GM23338 (cell line): ENCODE results near the gene SLC32A1. TPM values are rescaled to one million over a fixed set of nuclear protein-coding genes. Genes with fewer than 3 reads are reported as not detected.

Experiments
- ATAC-seq: fragments of 200-7000 bp; cut with Tn5 transposase; 3 replicates; pipeline ENCODE4 v1.9.1; 2020
- DNase-seq: peaks from one replicate; pipeline ENCODE4 v3.0.0-alpha.2; 2015; ENCODE audit warnings: low spot score
- H2AFZ ChIP-seq: fragments of 200-600 bp; sonication (generic); 2 replicates; pipeline ENCODE4 v1.8.0; 2016; ENCODE audit warnings: antibody characterized with exemption, mild to moderate bottlenecking, moderate library complexity
- H3F3A ChIP-seq: fragments of 200-600 bp; sonication (generic); replicated peaks from 2 replicates; pipeline ENCODE4 v1.8.0; 2017; ENCODE audit warnings: antibody characterized with exemption, mixed run types, low read depth
- H3K27ac ChIP-seq: fragments of 200-600 bp; sonication (generic); 2 replicates; pipeline ENCODE4 v1.6.1; 2016; ENCODE audit warnings: low read depth
- H3K27me3 ChIP-seq: fragments of 200-600 bp; sonication (generic); 2 replicates; pipeline ENCODE4 v1.8.0; 2016; ENCODE audit warnings: mild to moderate bottlenecking, mixed run types, moderate library complexity; ENCODE audit not compliant: insufficient read depth
- H3K36me3 ChIP-seq: fragments of 200-600 bp; sonication (generic); 2 replicates; pipeline ENCODE4 v1.8.0; 2016; ENCODE audit warnings: mild to moderate bottlenecking; ENCODE audit not compliant: insufficient read depth
- H3K4me1 ChIP-seq: fragments of 200-600 bp; sonication (generic); 2 replicates; pipeline ENCODE4 v1.8.0; 2016; ENCODE audit warnings: mild to moderate bottlenecking, moderate library complexity; ENCODE audit not compliant: insufficient read depth
- H3K4me2 ChIP-seq: fragments of 200-600 bp; sonication (generic); 2 replicates; pipeline ENCODE4 v1.7.1; 2017; ENCODE audit warnings: mixed run types
- H3K4me3 ChIP-seq: fragments of 200-600 bp; sonication (generic); 2 replicates; pipeline ENCODE4 v1.6.1; 2016; ENCODE audit warnings: mixed run types
- H3K79me2 ChIP-seq: fragments of 200-600 bp; sonication (generic); replicated peaks from 2 replicates; pipeline ENCODE4 v1.8.0; 2017; ENCODE audit warnings: mild to moderate bottlenecking; ENCODE audit not compliant: insufficient read depth
- H3K9me2 ChIP-seq: fragments of 200-600 bp; sonication (generic); 2 replicates; pipeline ENCODE4 v1.8.0; 2017; ENCODE audit not compliant: insufficient read depth
- H4K20me1 ChIP-seq: fragments of 200-600 bp; sonication (generic); replicated peaks from 2 replicates; pipeline ENCODE4 v1.8.0; 2017; ENCODE audit warnings: mild to moderate bottlenecking; ENCODE audit not compliant: insufficient read depth
- H3K27ac Mint-ChIP-seq: 2 replicates; pipeline ENCODE4 v1.8.0; 2020; ENCODE audit warnings: inconsistent platforms, mild to moderate bottlenecking, moderate library complexity, mixed read lengths
- H3K27me3 Mint-ChIP-seq: 3 replicates; pipeline ENCODE4 v1.8.0; 2022; ENCODE audit warnings: low read depth, mild to moderate bottlenecking, moderate library complexity, mixed read lengths, inconsistent platforms; ENCODE audit not compliant: insufficient read depth, poor library complexity
- H3K36me3 Mint-ChIP-seq: 3 replicates; pipeline ENCODE4 v1.8.0; 2021; ENCODE audit warnings: low read depth, mild to moderate bottlenecking, inconsistent platforms, moderate library complexity, mixed read lengths
- H3K4me1 Mint-ChIP-seq: 3 replicates; pipeline ENCODE4 v1.8.0; 2020; ENCODE audit warnings: mild to moderate bottlenecking, inconsistent platforms, mixed read lengths
- H3K4me3 Mint-ChIP-seq: 3 replicates; pipeline ENCODE4 v1.8.0; 2021; ENCODE audit warnings: moderate library complexity, mild to moderate bottlenecking, inconsistent platforms, mixed read lengths
- H3K9me3 Mint-ChIP-seq: 3 replicates; pipeline ENCODE4 v1.8.0; 2020; ENCODE audit warnings: moderate library complexity, mild to moderate bottlenecking, inconsistent platforms, mixed read lengths
- EZH2 ChIP-seq: fragments of 200-600 bp; sonication (generic); IDR thresholded peaks from one replicate; pipeline ENCODE4 v1.8.0; 2017; ENCODE audit warnings: antibody characterized with exemption, mild to moderate bottlenecking, low read depth; ENCODE audit not compliant: unreplicated experiment
- EZH2phosphoT487 ChIP-seq: fragments of 200-600 bp; sonication (generic); IDR thresholded peaks from one replicate; pipeline ENCODE4 v1.8.1; 2018; ENCODE audit warnings: antibody characterized with exemption; ENCODE audit not compliant: unreplicated experiment
- NANOG ChIP-seq: IDR thresholded peaks from 2 replicates; pipeline ENCODE4 v1.6.1; 2016; ENCODE audit warnings: antibody characterized with exemption, borderline replicate concordance
- POLR2AphosphoS5 ChIP-seq: IDR thresholded peaks from 2 replicates; pipeline ENCODE4 v1.6.1; 2016; ENCODE audit warnings: antibody characterized with exemption, low read depth
- STAT1 ChIP-seq: IDR thresholded peaks from one replicate; pipeline ENCODE4 v1.6.1; 2016; ENCODE audit warnings: antibody characterized with exemption; ENCODE audit not compliant: unreplicated experiment
- ZNF114 ChIP-seq: fragments of 250-450 bp; sonication (Bioruptor Pico); IDR thresholded peaks from 2 replicates; pipeline ENCODE4 v1.5.0; 2020; ENCODE audit warnings: mild to moderate bottlenecking, moderate library complexity
- ZNF331 ChIP-seq: fragments of 250-450 bp; sonication (Bioruptor Pico); IDR thresholded peaks from 2 replicates; pipeline ENCODE4 v1.5.0; 2020; ENCODE audit warnings: low read depth, mild to moderate bottlenecking, moderate library complexity
- polyA plus RNA-seq: library from polyadenylated mRNA; unstranded; fragments of >200 nt; fragmentation: Nextera tagmentation; extraction: Ambion mirVana; gene quantifications from 2 replicates; pipeline ENCODE4 v1.2.1, GENCODE V29; 2016
- total RNA-seq: library from RNA; depleted of rRNA; stranded (reverse); fragments of >200 nt; shearing (Covaris generic); gene quantifications from 2 replicates; pipeline ENCODE4 v1.2.3, GENCODE V29; 2014
- TF ChIP-seq, protein P1 (sequence below): IDR thresholded peaks from 2 replicates; pipeline ENCODE4 v1.6.1; 2016; ENCODE audit warnings: antibody characterized with exemption
- TF ChIP-seq, protein P2 (sequence below): IDR thresholded peaks from one replicate; pipeline ENCODE4 v1.6.1; 2018; ENCODE audit warnings: antibody characterized with exemption; ENCODE audit not compliant: unreplicated experiment
- TF ChIP-seq, protein P3 (sequence below): fragments of 250-450 bp; sonication (Bioruptor Pico); IDR thresholded peaks from 2 replicates; pipeline ENCODE4 v1.5.0; 2020; ENCODE audit warnings: mild to moderate bottlenecking, moderate library complexity

SLC32A1 gene
- total and polyA plus RNA-seq, 2 experiments from 2014 or later, result 0.87 TPM; not detected in 1

DNA sequence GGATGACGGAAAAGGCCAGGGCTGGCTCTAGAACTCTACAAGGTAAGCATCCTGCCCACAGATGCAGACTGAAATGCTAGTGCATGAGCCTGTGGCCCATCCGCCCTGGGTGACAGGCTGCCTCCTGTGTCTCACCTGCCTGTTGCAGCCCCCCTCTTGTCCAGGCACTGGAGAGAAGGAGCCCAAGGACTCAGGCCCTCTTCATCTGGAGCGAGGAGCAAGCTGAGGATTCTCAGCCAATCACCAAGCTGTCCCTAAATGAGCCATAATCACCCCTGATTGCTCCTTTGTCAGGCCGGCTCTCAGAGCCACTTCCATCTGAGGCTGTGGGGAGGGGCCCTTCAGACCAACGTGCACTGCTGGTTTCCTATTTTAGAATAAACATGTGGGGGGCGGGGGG lies 10.0 kb upstream of the SLC32A1 start:
- no peak for TF ChIP-seq POLR2AphosphoS5
- TF ChIP-seq, protein P1, sequence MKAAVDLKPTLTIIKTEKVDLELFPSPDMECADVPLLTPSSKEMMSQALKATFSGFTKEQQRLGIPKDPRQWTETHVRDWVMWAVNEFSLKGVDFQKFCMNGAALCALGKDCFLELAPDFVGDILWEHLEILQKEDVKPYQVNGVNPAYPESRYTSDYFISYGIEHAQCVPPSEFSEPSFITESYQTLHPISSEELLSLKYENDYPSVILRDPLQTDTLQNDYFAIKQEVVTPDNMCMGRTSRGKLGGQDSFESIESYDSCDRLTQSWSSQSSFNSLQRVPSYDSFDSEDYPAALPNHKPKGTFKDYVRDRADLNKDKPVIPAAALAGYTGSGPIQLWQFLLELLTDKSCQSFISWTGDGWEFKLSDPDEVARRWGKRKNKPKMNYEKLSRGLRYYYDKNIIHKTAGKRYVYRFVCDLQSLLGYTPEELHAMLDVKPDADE, result no peak
- H3K4me3 ChIP-seq, result no peak overlapping the region
- no peak overlapping the region for H3K4me2 ChIP-seq
- ATAC-seq, result peak; percentile 31; the same call in 2 of the 3 replicates
- peak; percentile 22 for DNase-seq
- Mint-ChIP-seq H3K27me3 (peaks cover 18% of the 10 kb centered on the region), H3K9me3 (no peaks in the 10 kb centered on the region), H3K4me3 (no peak overlapping the region; the same call in 2 of the 3 replicates), H3K27ac (no peak overlapping the region), H3K36me3 (no peaks in the 10 kb centered on the region), H3K4me1 (peaks cover 12% of the 10 kb centered on the region)
- no peaks in the 10 kb centered on the region; the same call in 1 of the 2 replicates for H4K20me1 ChIP-seq
- H3K27me3 ChIP-seq, result peaks cover 21% of the 10 kb centered on the region
- peaks cover 8% of the 10 kb centered on the region; the same call in 1 of the 2 replicates for H3K4me1 ChIP-seq
- no peaks in the 10 kb centered on the region for H3K79me2 ChIP-seq
- H2AFZ ChIP-seq, result 0 out of 2 replicates have a peak overlapping the region, but pooled peaks have one; percentile 10
- no peaks in the 10 kb centered on the region for H3K9me2 ChIP-seq
- H3F3A ChIP-seq, result no peaks in the 10 kb centered on the region
- no peak overlapping the region for H3K27ac ChIP-seq
- H3K36me3 ChIP-seq, result no peaks in the 10 kb centered on the region

DNA sequence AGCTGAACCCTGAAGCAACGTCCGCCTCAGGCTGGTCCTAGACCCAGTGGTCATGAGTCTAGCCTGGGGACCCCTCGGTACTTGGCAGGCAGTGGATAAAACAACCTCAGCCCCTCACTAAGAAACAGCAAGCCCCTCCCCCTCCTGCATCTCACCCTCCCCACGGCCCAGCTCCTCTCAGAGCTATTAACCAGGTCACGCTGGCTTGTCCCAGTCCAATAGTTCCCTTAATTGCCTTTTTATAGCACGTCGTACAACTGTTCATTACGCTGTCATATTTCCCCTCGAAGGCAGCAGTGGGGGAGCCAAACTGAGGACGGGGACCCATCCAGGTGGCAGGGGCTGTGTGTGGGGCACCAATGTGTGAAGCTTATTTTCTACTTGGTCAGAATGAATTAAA lies 8.6 kb upstream of the SLC32A1 start:
- no peak for DNase-seq
- peaks cover 26% of the 10 kb centered on the region for H3K27me3 Mint-ChIP-seq
- H4K20me1 ChIP-seq, result no peaks in the 10 kb centered on the region
- no peak overlapping the region for H3K4me3 Mint-ChIP-seq
- no peak overlapping the region for H3K27ac ChIP-seq
- H3K36me3 ChIP-seq, result no peaks in the 10 kb centered on the region
- H3K27me3 ChIP-seq, result peaks cover 34% of the 10 kb centered on the region
- H3K4me2 ChIP-seq, result no peak overlapping the region
- H3K4me1 Mint-ChIP-seq, result peaks cover 15% of the 10 kb centered on the region
- no peaks in the 10 kb centered on the region for H3K9me3 Mint-ChIP-seq
- no peaks in the 10 kb centered on the region for H3F3A ChIP-seq
- no peak overlapping the region for H3K27ac Mint-ChIP-seq
- H3K79me2 ChIP-seq, result no peaks in the 10 kb centered on the region
- H3K4me1 ChIP-seq, result peaks cover 5% of the 10 kb centered on the region; the same call in 1 of the 2 replicates
- no peaks in the 10 kb centered on the region for H3K36me3 Mint-ChIP-seq
- no peak for TF ChIP-seq POLR2AphosphoS5
- TF ChIP-seq EZH2, result no peak
- no peak for TF ChIP-seq NANOG
- TF ChIP-seq ZNF114 (CRISPR knock-in tag), result no peak
- TF ChIP-seq, protein P1, result no peak
- TF ChIP-seq STAT1, result no peak
- TF ChIP-seq, protein P2, sequence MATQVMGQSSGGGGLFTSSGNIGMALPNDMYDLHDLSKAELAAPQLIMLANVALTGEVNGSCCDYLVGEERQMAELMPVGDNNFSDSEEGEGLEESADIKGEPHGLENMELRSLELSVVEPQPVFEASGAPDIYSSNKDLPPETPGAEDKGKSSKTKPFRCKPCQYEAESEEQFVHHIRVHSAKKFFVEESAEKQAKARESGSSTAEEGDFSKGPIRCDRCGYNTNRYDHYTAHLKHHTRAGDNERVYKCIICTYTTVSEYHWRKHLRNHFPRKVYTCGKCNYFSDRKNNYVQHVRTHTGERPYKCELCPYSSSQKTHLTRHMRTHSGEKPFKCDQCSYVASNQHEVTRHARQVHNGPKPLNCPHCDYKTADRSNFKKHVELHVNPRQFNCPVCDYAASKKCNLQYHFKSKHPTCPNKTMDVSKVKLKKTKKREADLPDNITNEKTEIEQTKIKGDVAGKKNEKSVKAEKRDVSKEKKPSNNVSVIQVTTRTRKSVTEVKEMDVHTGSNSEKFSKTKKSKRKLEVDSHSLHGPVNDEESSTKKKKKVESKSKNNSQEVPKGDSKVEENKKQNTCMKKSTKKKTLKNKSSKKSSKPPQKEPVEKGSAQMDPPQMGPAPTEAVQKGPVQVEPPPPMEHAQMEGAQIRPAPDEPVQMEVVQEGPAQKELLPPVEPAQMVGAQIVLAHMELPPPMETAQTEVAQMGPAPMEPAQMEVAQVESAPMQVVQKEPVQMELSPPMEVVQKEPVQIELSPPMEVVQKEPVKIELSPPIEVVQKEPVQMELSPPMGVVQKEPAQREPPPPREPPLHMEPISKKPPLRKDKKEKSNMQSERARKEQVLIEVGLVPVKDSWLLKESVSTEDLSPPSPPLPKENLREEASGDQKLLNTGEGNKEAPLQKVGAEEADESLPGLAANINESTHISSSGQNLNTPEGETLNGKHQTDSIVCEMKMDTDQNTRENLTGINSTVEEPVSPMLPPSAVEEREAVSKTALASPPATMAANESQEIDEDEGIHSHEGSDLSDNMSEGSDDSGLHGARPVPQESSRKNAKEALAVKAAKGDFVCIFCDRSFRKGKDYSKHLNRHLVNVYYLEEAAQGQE, result no peak
- TF ChIP-seq EZH2phosphoT487, result no peak
- no peak for TF ChIP-seq ZNF331 (CRISPR knock-in tag)
- TF ChIP-seq, protein P3, sequence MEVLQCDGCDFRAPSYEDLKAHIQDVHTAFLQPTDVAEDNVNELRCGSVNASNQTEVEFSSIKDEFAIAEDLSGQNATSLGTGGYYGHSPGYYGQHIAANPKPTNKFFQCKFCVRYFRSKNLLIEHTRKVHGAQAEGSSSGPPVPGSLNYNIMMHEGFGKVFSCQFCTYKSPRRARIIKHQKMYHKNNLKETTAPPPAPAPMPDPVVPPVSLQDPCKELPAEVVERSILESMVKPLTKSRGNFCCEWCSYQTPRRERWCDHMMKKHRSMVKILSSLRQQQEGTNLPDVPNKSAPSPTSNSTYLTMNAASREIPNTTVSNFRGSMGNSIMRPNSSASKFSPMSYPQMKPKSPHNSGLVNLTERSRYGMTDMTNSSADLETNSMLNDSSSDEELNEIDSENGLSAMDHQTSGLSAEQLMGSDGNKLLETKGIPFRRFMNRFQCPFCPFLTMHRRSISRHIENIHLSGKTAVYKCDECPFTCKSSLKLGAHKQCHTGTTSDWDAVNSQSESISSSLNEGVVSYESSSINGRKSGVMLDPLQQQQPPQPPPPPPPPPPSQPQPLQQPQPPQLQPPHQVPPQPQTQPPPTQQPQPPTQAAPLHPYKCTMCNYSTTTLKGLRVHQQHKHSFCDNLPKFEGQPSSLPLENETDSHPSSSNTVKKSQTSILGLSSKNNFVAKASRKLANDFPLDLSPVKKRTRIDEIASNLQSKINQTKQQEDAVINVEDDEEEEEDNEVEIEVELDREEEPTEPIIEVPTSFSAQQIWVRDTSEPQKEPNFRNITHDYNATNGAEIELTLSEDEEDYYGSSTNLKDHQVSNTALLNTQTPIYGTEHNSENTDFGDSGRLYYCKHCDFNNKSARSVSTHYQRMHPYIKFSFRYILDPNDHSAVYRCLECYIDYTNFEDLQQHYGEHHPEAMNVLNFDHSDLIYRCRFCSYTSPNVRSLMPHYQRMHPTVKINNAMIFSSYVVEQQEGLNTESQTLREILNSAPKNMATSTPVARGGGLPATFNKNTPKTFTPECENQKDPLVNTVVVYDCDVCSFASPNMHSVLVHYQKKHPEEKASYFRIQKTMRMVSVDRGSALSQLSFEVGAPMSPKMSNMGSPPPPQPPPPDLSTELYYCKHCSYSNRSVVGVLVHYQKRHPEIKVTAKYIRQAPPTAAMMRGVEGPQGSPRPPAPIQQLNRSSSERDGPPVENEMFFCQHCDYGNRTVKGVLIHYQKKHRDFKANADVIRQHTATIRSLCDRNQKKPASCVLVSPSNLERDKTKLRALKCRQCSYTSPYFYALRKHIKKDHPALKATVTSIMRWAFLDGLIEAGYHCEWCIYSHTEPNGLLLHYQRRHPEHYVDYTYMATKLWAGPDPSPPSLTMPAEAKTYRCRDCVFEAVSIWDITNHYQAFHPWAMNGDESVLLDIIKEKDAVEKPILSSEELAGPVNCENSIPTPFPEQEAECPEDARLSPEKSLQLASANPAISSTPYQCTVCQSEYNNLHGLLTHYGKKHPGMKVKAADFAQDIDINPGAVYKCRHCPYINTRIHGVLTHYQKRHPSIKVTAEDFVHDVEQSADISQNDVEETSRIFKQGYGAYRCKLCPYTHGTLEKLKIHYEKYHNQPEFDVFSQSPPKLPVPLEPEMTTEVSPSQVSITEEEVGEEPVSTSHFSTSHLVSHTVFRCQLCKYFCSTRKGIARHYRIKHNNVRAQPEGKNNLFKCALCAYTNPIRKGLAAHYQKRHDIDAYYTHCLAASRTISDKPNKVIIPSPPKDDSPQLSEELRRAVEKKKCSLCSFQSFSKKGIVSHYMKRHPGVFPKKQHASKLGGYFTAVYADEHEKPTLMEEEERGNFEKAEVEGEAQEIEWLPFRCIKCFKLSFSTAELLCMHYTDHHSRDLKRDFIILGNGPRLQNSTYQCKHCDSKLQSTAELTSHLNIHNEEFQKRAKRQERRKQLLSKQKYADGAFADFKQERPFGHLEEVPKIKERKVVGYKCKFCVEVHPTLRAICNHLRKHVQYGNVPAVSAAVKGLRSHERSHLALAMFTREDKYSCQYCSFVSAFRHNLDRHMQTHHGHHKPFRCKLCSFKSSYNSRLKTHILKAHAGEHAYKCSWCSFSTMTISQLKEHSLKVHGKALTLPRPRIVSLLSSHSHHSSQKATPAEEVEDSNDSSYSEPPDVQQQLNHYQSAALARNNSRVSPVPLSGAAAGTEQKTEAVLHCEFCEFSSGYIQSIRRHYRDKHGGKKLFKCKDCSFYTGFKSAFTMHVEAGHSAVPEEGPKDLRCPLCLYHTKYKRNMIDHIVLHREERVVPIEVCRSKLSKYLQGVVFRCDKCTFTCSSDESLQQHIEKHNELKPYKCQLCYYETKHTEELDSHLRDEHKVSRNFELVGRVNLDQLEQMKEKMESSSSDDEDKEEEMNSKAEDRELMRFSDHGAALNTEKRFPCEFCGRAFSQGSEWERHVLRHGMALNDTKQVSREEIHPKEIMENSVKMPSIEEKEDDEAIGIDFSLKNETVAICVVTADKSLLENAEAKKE, result no peak
- H3K9me2 ChIP-seq, result no peaks in the 10 kb centered on the region
- H2AFZ ChIP-seq, result no peak overlapping the region
- H3K4me3 ChIP-seq, result no peak overlapping the region
- no peak for ATAC-seq
